Fibroblast of villous mesenchyme (primary cell): Measurements from ENCODE around the gene ABCB11. TPM values are rescaled to one million over a fixed set of nuclear protein-coding genes. Genes with fewer than 3 reads are reported as not detected.
"Not testable (repeated sequence)": the region's sequence is repeated elsewhere in the genome, so short reads cannot be mapped to it uniquely, and the experiment has no call there.

Source experiments
- DNase-seq: peaks from one replicate; pipeline ENCODE4 v3.0.0-alpha.2; 2010; ENCODE audit warnings: low read depth
- H3K4me3 ChIP-seq: 2 replicates; pipeline ENCODE4 v1.5.1; 2011; ENCODE audit warnings: low read depth, mild to moderate bottlenecking, low read length
- CTCF ChIP-seq: IDR thresholded peaks from 2 replicates; pipeline ENCODE4 v1.5.1; 2012; ENCODE audit warnings: low read depth, mild to moderate bottlenecking, low read length; ENCODE audit not compliant: insufficient read depth
- total RNA-seq: library from RNA; depleted of rRNA; stranded (reverse); fragments of >200 nt; gene quantifications from 2 replicates; pipeline ENCODE4 v1.2.3, GENCODE V29; 2012

ABCB11 gene
- total RNA-seq, 1 donor = under 0.01 TPM

- no peak overlapping the region for H3K4me3 ChIP-seq
- TF ChIP-seq CTCF = no peak
- DNase-seq = no peak
Observed at GRCh38 chr2:169015943-169016342, 15.2 kb downstream of the ABCB11 start.

DNA sequence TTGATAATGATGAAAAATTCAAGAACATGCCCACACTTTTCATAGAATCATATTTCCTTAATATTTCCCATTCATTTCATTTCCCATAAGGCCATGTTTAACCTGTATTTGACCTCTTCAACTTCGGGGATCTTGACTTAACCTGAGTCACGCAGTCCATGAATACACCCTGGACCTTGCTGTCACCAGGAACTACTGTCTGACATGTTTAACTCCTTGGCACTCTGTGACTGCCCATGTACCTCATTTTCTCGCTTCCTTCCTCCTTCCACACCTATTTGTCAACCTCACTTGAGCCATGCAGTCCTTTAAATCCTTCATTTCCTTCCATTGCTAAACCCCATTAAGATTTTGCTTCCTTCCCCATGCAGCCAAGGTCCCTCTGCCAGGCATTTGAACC is 16.3 kb downstream of the ABCB11 start:
- TF ChIP-seq CTCF = no peak
- DNase-seq = no peak
- H3K4me3 ChIP-seq = no peak overlapping the region

DNA sequence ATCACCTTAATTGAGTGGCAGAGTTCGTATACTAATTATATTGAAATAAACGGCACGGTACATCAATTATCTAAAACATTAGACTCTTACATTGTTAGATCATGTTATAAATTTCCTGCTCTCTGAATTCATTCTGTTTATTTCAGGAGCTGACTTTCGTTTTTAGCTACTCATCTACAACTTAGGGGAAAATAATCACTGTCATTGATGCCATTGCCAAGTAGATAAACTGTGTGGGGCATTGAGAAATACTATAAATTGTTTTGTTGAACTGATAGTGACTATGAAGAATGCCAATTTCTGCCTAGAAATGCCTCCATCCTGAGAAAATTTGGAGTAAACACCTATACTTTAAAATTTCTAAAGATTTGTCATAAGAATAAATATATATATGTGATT is 17.5 kb downstream of the ABCB11 start:
- no peak for TF ChIP-seq CTCF
- no peak for DNase-seq
- H3K4me3 ChIP-seq = no peak overlapping the region

GRCh38 chr2:169012812-169013627 is 18.1 kb downstream of the ABCB11 start:
- no peak overlapping the region for H3K4me3 ChIP-seq
- no peak for DNase-seq

GRCh38 chr2:169012191-169012792 is 18.8 kb downstream of the ABCB11 start:
- H3K4me3 ChIP-seq = not testable (repeated sequence)
- peak; percentile 15 for DNase-seq

More at GRCh38 chr2:169012812-169013627, 18.1 kb downstream of the ABCB11 start:
- TF ChIP-seq CTCF = no peak

DNA sequence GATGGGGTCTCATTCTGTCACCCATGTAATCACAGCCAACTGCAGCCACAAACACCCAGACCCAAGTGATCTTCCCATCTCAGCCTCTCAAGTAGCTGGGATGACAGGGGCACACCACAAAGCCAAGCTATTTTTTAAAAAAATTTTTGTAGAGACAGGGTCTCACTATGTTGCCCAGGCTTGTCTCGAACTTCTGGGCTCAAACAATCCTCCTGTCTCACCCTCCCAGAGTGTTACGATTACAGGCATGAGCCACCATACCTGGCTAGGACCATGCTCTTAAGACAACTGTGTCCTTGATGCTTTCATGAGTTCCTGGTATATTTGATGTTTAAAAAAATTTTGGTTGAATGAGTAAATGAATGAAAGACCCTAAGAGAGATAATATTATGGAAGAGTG is 19.4 kb downstream of the ABCB11 start:
- no peak overlapping the region for H3K4me3 ChIP-seq
- TF ChIP-seq CTCF = no peak
- no peak for DNase-seq

- H3K4me3 ChIP-seq = no peak overlapping the region
- no peak for DNase-seq
Observed at GRCh38 chr2:169010633-169011460, 20.3 kb downstream of the ABCB11 start.

More at GRCh38 chr2:169010633-169011460, 20.3 kb downstream of the ABCB11 start:
- TF ChIP-seq CTCF = no peak
